ENCODE data around the gene TJP1. TPM values are rescaled to one million over a fixed set of nuclear protein-coding genes. Genes with fewer than 3 reads are reported as not detected.

The TJP1 gene
- total RNA-seq, 1 donor from 2014 or later, result not detected

DNA sequence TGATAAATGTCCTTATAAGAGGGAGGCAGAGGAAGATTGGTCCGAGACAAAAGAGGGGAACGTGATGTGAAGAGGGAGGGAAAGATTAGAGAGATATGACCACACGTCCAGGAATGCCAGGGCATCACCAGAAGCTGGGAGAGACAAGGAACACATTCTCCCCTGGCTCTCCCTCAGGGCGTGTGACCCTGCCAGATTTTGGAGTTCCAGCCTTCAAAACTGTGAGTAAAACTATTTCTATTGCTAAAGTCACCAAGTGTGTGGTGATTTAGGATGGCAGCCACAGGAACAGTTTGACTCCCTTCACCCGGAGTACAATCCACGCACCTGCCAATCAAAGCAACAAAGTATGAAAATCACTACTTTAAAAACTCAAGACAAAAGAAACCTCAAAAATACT is 32.1 kb upstream of the TJP1 start:
- no peaks in the 10 kb centered on the region for H3K27me3 Mint-ChIP-seq (ENCODE audit: low read depth)
- H3K36me3 Mint-ChIP-seq (ENCODE audit: low read depth), result no peaks in the 10 kb centered on the region
- H3K4me1 Mint-ChIP-seq (ENCODE audit: low read depth), result no peaks in the 10 kb centered on the region
- H3K9me3 Mint-ChIP-seq, result no peaks in the 10 kb centered on the region
- intact Hi-C loops (cut with micrococcal nuclease), result no loop called here
- H3K27ac Mint-ChIP-seq, result no peak overlapping the region
- no peak overlapping the region for H3K4me3 Mint-ChIP-seq (ENCODE audit: low read depth)
- no peak for DNase-seq (ENCODE audit: low spot score)

DNA sequence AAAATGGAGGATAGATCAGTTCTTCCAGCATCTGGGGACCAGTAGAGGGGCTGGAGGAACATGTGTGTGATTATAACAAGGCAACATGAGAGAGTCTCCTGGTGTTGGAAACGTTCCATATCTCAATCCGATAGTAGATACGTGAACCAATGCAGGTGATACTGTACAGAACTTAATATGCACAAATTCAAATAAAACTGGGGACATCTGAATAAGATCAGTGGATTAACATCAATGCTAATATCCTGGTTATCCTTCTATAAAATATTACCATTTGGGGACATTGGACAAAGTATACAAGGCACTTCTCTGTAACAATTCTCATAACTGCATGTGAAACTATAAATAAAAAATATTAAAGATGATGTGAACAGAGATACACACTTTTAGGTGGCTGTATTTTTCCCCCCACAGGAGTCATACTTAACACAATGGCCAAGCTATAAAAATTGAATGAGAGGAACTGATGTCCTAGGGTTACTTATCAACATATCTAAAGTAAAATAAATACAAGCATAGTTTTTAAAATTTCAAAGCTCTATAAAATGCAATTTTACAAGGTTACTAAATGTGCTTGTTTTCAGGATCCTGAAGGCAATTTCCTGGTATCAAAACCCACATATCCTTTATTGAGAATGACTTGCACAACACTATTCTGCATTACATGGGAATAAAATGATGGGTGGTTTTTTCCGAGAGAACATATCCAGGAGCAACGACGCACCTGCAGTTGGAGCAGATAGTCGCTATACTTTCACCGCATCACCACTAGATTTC is 31.1 kb upstream of the TJP1 start:
- Mint-ChIP-seq H3K36me3 (ENCODE audit: low read depth) (no peaks in the 10 kb centered on the region), H3K9me3 (no peaks in the 10 kb centered on the region), H3K27me3 (ENCODE audit: low read depth) (no peaks in the 10 kb centered on the region), H3K27ac (no peak overlapping the region), H3K4me1 (ENCODE audit: low read depth) (no peaks in the 10 kb centered on the region), H3K4me3 (ENCODE audit: low read depth) (no peak overlapping the region)
- intact Hi-C loops (cut with micrococcal nuclease), result no loop called here
- DNase-seq (ENCODE audit: low spot score), result no peak

- peaks cover 9% of the 10 kb centered on the region for H3K9me3 Mint-ChIP-seq
- H3K27ac Mint-ChIP-seq, result no peak overlapping the region
- H3K36me3 Mint-ChIP-seq (ENCODE audit: low read depth), result no peaks in the 10 kb centered on the region
Measured at GRCh38 chr15:29852201-29852600, 29.9 kb upstream of the TJP1 start.

DNA sequence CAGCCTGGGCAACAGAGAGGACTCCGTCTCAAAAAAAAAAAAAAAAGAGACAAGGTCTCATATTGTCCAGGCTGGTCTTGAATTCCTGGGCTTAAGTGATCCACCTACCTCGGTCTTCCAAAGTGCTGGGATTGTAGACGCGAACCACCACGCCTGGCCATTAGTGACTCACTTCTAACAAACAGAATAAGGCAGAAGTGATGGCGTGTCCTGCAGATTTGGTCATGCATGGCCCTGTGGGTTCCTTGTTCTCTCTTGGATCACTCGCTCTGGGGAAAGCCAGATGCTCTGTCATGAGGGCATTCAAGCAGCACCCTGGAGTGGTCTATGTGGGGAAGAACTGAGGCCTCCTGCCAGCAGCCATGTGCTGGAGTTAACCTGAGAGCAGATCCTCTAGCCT is 27.4 kb upstream of the TJP1 start:
- Mint-ChIP-seq H3K36me3 (ENCODE audit: low read depth) (no peaks in the 10 kb centered on the region), H3K27me3 (ENCODE audit: low read depth) (no peaks in the 10 kb centered on the region), H3K9me3 (peaks cover 21% of the 10 kb centered on the region), H3K4me3 (ENCODE audit: low read depth) (no peak overlapping the region), H3K4me1 (ENCODE audit: low read depth) (no peaks in the 10 kb centered on the region), H3K27ac (no peak overlapping the region)
- intact Hi-C loops (cut with micrococcal nuclease), result no loop called here
- DNase-seq (ENCODE audit: low spot score), result no peak

More at GRCh38 chr15:29852201-29852600, 29.9 kb upstream of the TJP1 start:
- DNase-seq (ENCODE audit: low spot score), result no peak
- H3K4me1 Mint-ChIP-seq (ENCODE audit: low read depth), result no peaks in the 10 kb centered on the region
- intact Hi-C loops (cut with micrococcal nuclease), result no loop called here
- no peaks in the 10 kb centered on the region for H3K27me3 Mint-ChIP-seq (ENCODE audit: low read depth)
- no peak overlapping the region for H3K4me3 Mint-ChIP-seq (ENCODE audit: low read depth)

DNA sequence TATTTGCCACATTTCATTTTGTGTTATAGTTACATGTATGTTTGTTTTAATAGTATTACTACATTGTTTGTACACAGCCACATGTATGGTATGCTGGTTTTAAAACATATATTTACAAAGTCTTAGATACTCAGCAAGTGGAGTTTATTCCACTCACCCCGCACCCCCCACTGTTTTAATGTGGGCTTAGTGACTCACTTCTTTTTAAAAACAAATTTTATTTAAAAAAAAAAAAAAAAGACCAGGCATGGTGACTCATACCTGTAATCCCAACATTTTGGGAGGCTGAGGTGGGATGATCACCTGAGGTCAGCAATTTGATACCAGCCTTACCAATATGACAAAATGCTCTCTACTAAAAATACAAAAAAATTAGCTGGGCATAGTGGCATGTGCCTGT is 26.9 kb upstream of the TJP1 start:
- H3K36me3 Mint-ChIP-seq (ENCODE audit: low read depth), result no peaks in the 10 kb centered on the region
- intact Hi-C loops (cut with micrococcal nuclease), result no loop called here
- H3K27me3 Mint-ChIP-seq (ENCODE audit: low read depth), result no peaks in the 10 kb centered on the region
- no peak overlapping the region for H3K27ac Mint-ChIP-seq
- DNase-seq (ENCODE audit: low spot score), result no peak
- H3K4me3 Mint-ChIP-seq (ENCODE audit: low read depth), result no peak overlapping the region
- no peaks in the 10 kb centered on the region for H3K4me1 Mint-ChIP-seq (ENCODE audit: low read depth)
- H3K9me3 Mint-ChIP-seq, result peaks cover 21% of the 10 kb centered on the region

- intact Hi-C loops (cut with micrococcal nuclease), result no loop called here
- Mint-ChIP-seq H3K9me3 (peaks cover 21% of the 10 kb centered on the region), H3K4me3 (ENCODE audit: low read depth) (no peak overlapping the region), H3K4me1 (ENCODE audit: low read depth) (no peaks in the 10 kb centered on the region), H3K27ac (no peak overlapping the region), H3K36me3 (ENCODE audit: low read depth) (no peaks in the 10 kb centered on the region), H3K27me3 (ENCODE audit: low read depth) (peaks cover 9% of the 10 kb centered on the region)
- DNase-seq (ENCODE audit: low spot score), result no peak
Measured at GRCh38 chr15:29844290-29844903, 22.1 kb upstream of the TJP1 start.

- Mint-ChIP-seq H3K4me1 (ENCODE audit: low read depth) (no peaks in the 10 kb centered on the region), H3K9me3 (peaks cover 13% of the 10 kb centered on the region), H3K27ac (no peak overlapping the region), H3K36me3 (ENCODE audit: low read depth) (no peaks in the 10 kb centered on the region), H3K4me3 (ENCODE audit: low read depth) (no peak overlapping the region), H3K27me3 (ENCODE audit: low read depth) (peaks cover 15% of the 10 kb centered on the region)
- DNase-seq (ENCODE audit: low spot score), result no peak
- intact Hi-C loops (cut with micrococcal nuclease), result no loop called here
Measured at GRCh38 chr15:29842290-29842689, 20.0 kb upstream of the TJP1 start.

GRCh38 chr15:29840926-29841325 is 18.7 kb upstream of the TJP1 start:
- Mint-ChIP-seq H3K4me3 (ENCODE audit: low read depth) (no peak overlapping the region), H3K27me3 (ENCODE audit: low read depth) (peaks cover 17% of the 10 kb centered on the region), H3K27ac (no peak overlapping the region), H3K36me3 (ENCODE audit: low read depth) (no peaks in the 10 kb centered on the region), H3K9me3 (peaks cover 2% of the 10 kb centered on the region), H3K4me1 (ENCODE audit: low read depth) (no peaks in the 10 kb centered on the region)
- DNase-seq (ENCODE audit: low spot score), result no peak
- intact Hi-C loops (cut with micrococcal nuclease), result no loop called here

DNA sequence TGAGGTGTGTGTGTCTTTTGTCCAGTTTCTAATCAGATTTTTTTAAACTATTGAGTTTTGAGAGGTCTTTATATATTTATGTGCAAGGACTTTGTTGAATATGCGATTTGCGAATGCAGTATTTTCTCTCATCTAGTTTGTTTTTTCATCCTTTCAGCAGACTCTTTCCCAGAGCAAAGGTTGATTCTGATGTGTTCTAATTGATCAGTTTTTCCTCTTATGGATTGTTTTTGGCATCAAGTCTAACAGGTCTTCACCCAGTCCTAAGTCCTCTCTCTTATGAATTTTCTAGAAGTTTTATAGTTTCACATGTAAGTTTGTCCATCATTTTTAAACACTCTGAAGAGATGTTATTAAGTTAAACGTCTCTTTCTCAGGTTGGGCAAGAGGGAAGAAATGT is 17.8 kb upstream of the TJP1 start:
- peaks cover 23% of the 10 kb centered on the region for H3K27me3 Mint-ChIP-seq (ENCODE audit: low read depth)
- no peak overlapping the region for H3K27ac Mint-ChIP-seq
- H3K36me3 Mint-ChIP-seq (ENCODE audit: low read depth), result no peaks in the 10 kb centered on the region
- intact Hi-C loops (cut with micrococcal nuclease), result no loop called here
- DNase-seq (ENCODE audit: low spot score), result no peak
- H3K9me3 Mint-ChIP-seq, result no peaks in the 10 kb centered on the region
- no peak overlapping the region for H3K4me3 Mint-ChIP-seq (ENCODE audit: low read depth)
- no peaks in the 10 kb centered on the region for H3K4me1 Mint-ChIP-seq (ENCODE audit: low read depth)

DNA sequence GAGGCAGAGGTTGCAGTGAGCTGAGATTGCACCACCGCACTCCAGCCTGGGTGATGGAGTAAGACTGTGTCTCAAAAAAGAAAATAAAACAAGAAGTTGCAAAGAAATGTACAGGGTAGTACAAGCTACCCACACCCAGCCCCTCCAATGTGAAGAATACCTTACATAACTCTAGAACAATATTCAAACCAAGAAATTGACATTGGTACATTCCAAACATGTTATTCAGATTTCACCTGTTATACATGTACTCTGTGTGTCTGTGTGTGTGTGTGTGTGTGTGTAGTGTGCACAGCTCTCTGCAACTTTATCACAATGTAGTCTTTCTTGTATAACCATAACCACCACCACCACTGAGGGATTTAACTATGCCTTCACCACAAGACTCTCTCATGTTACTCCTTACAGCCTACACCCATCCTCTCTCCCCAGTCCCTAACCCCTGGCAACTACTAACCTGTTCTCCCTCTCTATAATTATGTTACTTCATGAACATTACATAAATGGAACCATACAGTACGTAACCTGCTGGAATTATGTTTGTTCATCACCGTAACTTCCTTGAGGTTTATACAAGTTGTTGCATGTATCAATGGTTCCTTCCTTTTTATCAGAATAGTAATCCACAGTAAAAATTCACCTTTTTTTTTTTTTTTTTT is 16.2 kb upstream of the TJP1 start:
- Mint-ChIP-seq H3K27me3 (ENCODE audit: low read depth) (peaks cover 26% of the 10 kb centered on the region), H3K4me1 (ENCODE audit: low read depth) (no peaks in the 10 kb centered on the region), H3K4me3 (ENCODE audit: low read depth) (no peak overlapping the region), H3K9me3 (no peaks in the 10 kb centered on the region), H3K27ac (no peak overlapping the region), H3K36me3 (ENCODE audit: low read depth) (no peaks in the 10 kb centered on the region)
- DNase-seq (ENCODE audit: low spot score), result no peak
- intact Hi-C loops (cut with micrococcal nuclease), result no loop called here

DNA sequence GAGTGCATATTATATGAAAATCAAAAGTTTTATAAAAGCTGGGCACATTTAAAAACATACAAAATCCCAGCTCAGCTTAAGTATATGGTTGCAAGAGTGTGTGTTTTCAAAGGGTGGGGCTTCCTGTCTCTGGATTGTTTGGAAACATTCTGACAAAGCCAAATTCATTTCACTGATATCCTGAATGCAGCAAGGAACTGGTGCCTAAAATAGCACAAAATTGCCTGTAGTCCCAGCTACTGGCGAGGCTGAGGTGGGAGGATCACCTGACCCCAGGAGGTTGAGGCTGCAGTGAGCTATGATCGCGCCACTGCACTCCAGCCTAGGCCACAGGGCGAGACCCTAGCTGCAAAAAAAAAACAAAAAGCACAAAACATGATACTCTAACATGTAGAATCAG is 13.0 kb upstream of the TJP1 start:
- H3K4me3 Mint-ChIP-seq (ENCODE audit: low read depth), result no peak overlapping the region
- no peak overlapping the region for H3K27ac Mint-ChIP-seq
- H3K9me3 Mint-ChIP-seq, result peaks cover 3% of the 10 kb centered on the region
- H3K4me1 Mint-ChIP-seq (ENCODE audit: low read depth), result no peaks in the 10 kb centered on the region
- intact Hi-C loops (cut with micrococcal nuclease), result no loop called here
- H3K27me3 Mint-ChIP-seq (ENCODE audit: low read depth), result peaks cover 41% of the 10 kb centered on the region
- no peak for DNase-seq (ENCODE audit: low spot score)
- no peaks in the 10 kb centered on the region for H3K36me3 Mint-ChIP-seq (ENCODE audit: low read depth)

DNA sequence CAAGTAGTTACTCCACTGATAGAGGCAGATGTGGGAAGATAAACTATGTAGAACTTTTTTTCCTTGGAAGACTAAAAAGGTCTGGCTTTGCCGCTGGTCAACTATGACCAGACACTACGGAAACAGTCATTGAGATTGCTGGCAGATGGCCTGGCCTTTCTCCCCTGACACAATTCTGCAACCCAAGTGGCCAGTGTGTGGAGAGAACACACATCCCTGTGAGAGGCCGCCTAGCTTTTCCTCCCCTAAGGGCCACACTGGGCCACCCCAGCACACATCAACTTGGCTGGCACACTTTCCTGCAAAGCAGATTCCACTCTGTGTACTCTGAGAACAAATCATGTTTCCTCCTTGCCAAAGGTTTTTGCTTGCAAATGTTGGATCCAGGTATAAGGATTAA is 10.4 kb upstream of the TJP1 start:
- Mint-ChIP-seq H3K4me3 (ENCODE audit: low read depth) (no peak overlapping the region), H3K27me3 (ENCODE audit: low read depth) (peaks cover 47% of the 10 kb centered on the region)
- intact Hi-C loops (cut with micrococcal nuclease), result no loop called here

More for the DNA sequence above, 10.4 kb upstream of the TJP1 start:
- H3K4me1 Mint-ChIP-seq (ENCODE audit: low read depth), result no peaks in the 10 kb centered on the region
- no peak for DNase-seq (ENCODE audit: low spot score)
- H3K9me3 Mint-ChIP-seq, result peaks cover 3% of the 10 kb centered on the region
- no peak overlapping the region for H3K27ac Mint-ChIP-seq
- no peaks in the 10 kb centered on the region for H3K36me3 Mint-ChIP-seq (ENCODE audit: low read depth)

Measured in activated T-helper 2 cell treated with anti-CD3 and anti-CD28 coated beads, Interferon-gamma antibody, Interleukin-2, Interleukin-4, amounts not matched to agents 10 μg/mL and 5 μg/mL and 100 μg/mL, durations not matched to agents 14 hours and 24 hours and 36 hours (primary cell).